Left forelimb (tissue), 1 donor: Measurements from ENCODE around the gene URM1.

Experiments used
- DNase-seq: peaks from one replicate; pipeline ENCODE4 v3.0.0-alpha.2; 2018; ENCODE audit warnings: low spot score

URM1 gene

DNA sequence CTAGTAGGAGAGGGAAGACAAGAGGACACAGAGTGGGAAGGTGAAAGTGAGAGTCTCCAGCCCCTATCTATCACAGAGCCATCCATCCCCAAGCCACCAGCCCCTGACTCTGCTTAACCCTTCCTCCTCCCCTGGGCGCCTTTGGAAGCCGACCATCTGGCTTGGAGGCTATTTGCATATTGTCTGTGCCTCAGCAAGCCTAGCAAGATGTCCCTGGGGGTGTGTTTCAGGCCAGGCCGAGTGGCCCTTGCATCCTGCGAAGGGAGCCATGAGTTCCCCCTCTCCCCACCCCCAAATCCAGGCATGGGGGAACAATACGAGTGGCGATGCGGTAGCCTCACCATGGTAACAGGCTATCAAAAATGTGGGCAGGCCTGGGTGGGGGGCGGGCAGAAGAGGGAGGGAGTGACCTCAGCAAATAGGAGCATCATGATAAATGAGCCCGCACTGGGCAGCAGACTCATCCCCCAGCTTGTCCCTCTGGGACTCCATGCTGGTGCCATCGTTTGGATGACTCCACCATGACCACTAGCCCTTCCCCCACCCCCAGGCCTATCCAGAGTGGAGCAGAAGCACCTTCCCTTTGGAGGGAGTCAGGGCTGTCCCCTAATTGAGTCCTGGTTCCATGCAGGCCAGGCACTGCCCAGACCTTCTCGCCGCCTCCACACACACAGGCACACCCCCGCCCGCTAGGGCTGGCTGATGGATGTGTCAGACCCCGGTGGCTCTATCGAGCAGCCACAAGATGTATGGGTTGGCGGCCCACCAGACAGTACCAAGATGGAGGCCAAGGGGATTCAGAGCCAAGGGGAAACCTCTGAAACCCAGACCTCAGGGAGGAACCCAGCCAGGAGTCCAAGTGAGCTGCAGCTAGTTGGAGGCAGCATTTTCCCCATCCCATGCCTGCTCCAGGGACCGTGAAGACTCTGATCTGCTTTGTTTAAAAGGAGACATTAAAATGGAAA lies 14.6 kb downstream of the URM1 start:
- DNase-seq = no peak

DNA sequence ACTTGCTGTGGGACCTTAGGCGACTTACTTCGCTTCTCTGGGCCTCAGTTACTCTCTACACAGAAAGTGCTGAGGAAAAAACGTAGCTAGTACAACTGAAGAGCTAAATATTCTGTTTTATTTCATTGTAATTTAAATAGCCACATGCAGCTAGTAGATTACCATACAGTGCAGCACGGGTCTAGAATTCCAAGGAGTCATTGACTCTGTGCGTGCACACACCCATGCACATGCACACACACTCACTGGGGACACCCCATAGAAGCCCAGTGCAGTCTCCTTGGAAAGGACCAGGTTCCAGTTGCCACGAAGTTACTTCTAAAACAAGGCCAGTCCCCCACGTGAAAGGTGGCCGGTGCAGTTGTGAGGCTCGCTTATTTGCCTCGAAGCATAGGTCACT lies 17.0 kb downstream of the URM1 start:
- DNase-seq = no peak

DNA sequence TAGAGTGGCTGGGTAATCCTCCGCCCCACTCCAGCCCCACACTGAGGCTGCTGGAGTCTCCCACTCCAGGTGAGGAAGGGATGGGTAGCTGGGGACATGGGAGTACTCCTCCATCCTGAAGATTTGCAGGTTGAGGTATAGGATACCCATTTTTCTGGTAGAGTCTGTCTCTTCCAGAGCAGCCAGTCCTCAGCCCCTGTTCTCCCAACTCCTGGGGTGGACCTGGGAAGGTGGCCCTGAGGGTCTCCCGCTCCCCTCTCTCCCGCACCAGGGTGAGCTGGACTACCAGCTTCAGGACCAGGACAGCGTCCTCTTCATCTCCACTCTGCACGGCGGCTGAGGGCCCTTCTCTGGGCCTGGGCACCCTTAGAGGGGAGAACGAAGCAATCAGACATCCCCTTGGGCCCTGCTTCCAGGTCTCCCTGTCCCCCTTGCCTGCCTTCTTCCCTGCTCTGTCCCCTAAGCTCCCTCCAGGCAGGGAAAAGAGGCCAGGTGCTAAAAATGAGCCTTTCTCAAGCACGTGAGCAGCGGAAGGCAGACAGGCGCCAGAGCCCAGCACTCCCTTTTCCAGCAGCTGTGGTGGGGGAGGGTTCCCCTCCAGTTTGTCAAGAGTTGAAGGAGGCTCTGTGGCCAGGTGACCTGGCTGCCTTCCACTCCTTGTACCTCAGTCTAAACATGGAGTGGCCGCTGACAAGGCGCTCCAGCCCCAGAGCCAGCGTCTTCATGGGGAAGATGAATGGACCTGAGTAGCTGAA lies 18.4 kb downstream of the URM1 start:
- no peak for DNase-seq

DNA sequence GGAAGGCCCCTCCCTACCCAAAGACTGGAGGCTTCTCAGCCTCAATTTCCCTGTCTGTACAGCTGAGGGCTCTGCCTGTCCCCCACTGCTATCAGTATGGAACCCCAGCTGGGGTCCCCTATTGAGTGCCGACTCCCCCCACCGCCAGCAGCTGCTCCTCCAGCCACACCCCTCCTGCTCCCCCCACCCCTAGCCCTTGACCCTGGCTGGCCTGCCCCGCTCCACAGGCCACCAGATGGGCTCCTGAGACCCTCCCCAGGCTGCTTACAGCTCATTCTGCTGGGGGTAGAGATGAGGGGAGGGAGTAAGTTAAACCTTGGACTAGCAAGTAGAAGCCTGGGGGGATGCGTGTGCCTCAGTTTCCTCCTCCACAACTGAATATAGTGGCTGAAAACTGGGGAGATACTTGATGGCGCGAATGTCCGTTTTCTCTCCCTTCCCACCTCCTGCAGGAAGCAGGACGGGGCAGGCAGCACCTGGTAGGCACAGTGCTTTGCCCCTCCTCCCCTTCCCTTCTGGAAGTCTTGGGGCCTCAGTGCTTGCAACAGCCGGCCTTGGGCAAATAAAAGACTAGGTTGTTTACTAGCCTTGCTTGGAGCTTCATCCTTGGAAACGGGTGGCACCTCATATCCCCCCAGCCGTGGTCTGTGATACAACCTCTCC lies 19.1 kb downstream of the URM1 start:
- no peak for DNase-seq

DNA sequence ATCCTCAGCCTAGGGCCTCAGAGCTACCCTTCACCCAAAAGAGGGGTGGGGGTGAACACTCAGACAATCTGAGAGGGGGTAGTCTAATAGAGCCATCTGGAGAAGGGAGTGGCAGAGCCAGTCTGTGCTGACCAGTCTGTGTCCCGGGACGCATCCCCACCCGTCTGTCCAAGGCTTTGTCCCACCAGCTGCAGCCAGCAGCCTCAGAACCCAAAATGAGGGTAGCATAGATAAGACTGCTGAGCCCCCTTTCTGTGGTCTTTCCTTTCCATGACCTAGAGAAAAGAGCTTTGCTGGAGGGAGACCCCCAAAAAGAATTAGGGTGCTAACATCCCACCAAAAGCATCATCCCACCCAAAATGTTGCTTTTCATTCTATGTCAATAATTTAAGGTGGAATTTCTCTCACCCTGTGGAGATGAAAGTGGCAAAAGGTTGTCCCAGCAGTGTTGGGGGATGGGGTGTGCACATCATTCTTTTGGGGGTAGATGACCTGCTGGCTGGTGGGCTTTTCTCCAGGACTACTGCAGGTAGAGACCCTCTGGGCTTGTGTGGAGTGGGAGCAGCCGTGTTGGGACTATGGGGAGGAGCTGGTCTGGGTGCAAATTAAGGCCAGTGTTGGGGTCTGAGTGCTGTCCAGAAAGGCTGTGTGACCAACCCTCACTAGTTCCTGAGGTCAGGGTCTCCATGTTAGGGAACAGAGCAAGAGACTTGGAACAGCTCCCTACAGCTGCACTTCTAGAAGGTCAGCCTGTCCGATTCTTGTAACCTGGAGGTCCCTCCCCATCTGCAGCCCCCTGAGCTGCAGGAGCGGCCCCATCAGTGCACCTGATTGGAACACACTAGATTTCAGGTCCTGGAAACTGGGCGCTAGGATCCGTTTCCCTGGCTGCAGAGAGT lies 19.9 kb downstream of the URM1 start:
- DNase-seq = no peak

DNA sequence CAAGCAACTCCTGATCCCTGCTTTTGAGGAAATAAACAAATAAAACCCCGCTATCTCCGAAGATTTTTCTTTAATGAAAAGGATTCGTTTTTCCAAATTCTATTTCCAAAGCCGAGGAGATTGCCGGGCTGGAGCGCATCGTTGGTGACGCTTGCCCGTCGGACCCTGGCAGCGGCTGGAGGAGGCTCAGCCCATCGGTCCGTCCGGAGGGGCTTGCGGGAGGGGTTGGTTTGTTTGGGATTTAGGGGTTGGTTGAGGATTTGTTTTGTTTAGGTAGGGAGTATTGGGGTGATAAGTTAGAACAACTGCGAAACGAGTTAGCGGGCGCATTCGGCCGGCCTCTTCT lies 20.8 kb downstream of the URM1 start:
- DNase-seq = no peak

DNA sequence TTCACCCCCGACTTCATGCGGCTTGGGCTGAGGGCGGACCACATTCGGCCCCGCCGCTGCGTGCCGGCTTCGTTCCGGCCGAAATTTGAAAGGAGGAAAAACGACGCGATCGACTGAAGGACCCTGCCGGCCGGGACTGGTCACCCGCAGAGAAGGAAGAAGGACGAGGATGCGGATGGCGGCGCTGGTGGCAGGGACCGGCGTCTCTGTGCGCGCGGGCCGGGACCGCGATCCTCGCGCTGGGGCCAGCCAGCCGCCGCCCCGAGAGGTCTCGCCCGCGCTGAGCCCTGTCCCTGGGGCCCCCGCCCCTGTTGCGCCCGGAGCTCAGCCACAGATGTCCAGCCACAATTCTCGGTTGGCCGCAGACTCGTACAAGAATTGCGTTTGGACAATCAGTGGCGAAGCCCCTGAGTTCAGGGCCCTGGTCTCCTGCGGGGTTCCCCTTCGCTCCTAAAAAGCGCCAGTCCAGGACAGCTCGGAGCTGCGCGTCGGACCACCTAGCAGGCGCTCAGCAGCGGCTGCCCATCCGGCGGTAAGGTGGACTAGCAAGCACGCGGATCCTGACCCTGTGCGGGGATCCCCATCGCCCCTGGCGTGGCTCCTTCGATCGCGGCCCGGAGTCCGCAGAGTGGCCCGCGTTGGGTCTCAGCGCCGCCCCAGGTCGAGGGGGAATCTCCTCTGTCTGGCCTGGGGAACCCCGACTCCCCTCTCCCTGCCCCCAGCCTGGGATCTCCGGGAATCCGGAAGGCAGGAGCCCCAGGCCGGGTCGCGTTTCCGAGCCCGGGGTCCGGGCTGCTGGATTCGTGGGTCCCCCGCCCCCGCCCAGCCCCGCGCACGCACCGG lies 21.3 kb downstream of the URM1 start:
- no peak for DNase-seq

DNA sequence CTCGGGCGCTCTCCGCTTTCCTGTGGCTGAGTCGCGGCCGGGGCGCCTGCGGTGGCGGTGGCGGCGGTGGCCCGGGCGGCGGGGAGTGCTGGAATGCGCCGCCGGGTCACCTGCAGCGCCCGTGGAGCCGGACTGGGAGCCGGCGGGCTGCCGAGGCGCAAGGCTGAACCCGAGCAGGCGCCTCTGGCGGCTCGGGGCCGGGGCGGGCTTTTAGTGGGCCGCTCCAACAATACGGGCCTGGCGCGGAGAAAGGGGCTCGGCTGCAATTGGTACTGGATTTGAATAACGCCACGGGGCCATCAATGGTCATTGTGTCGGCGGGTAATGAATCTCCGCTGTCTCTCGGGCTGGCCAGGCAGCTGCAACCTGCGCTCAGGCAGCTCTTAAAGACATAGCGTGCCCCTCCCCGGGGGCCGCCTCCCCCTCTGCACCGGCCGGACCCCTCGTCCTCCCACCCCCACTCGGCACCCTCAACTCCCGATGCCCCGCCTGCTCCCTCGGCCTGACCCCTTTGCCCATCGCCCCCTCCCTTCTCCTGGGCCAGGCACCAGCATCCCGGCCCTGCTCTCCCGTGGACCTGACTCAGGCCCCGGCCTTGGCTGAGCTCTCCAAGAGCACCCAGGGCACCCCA lies 22.1 kb downstream of the URM1 start:
- no peak for DNase-seq

DNA sequence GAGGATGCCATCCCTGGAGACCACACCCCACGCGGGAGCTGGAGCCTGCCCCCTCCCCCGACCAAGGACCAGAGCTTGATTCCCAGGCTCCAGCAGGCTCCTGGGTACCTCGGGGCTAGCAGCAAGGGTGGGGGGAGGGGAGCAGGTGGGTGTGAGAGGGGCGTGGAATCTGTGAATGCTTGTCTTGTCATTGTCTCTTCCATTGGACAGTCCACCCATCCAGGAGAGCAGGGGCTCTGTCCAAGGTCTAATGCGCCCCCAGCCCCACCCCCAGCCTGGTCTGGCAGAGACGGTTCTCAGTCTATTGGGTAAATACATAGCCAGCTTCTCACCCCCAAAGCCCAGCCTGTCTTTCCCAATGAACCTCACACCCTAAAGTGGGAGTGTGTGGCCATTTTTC lies 22.8 kb downstream of the URM1 start:
- DNase-seq = no peak

DNA sequence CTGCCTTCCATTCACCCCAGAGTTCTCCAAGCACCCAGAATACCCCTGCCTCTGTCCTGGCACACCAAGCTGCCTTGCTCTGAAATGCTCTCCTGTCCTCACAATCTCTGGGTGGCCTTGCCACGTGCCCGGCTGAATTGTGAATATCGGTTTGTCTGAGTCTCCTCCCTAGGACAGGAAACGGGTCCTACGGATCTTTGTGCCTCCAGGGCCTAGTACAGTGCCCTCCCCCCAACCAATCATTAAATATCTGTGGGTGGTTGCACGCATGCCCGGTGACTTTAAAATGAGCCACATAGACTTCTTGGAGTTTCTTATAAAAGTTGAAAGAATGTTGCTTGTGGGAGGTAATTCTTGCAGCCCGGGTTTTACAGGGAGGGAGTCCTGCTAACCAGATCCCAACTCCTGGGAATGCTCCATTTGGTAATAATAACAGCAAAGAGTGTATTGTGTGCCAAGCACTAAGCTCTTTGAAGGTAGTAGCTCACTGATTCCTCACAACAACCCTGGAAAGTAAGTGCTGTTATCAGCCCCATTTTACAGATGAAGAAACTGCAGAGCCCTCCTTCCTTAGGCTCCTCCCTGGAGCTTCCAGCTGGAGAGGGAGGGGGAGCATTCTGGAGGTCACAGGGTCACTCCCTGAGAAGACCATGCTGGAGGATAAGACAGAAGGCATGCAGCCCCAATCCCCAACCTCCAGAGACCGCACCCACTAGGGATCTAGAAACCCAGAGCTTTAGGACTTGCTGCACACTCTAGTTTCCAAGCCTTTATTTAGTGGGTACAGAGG lies 23.4 kb downstream of the URM1 start:
- DNase-seq = no peak

DNA sequence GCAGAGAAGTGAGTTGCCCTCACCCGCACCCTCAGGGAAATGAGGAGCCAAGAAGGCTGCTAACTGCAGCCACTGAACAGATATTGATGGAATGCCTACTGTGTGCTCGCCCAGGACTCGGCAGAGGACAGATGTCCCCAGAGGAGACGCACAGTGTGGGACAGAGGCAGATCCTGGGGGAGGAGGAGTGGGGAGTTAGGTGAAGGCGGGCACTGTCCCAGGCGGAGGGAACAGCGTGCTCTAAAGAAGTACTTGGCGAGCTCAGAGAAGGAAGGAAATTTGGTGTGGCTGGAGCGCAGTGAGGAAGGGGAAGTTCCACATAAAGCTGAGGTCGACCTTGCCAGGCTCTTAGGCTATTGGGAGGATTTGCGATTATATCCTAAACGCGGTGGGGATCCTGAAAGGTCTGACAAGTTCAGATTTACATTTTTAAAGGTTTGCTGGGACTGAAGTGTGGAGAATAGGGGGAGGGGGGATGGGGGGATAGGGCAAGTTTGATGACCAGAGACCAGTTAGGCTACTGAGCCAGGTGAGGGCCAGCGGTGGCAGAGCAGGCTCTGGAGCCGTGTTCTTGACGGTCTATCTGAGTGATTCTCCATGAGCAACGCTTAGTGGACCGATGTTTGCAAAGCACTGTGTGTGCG lies 25.9 kb downstream of the URM1 start:
- no peak for DNase-seq

DNA sequence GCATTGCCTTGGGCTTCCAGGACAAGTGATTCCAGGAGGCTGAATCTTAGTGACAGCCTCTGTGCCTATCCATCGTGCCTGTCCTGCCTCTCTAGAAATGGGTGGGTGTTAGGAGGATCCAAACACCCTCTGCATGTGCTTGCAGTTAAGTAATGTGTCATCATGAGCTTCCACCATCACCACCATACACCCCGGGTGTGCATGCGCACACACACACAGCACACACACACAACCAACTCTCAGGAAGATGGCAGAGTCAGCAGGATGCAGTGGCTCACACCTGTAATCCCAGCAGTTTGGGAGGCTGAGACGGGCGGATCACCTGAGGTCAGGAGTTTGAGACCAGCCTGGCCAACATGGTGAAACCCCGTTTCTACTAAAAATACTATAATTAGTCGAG lies 26.7 kb downstream of the URM1 start:
- DNase-seq = no peak

DNA sequence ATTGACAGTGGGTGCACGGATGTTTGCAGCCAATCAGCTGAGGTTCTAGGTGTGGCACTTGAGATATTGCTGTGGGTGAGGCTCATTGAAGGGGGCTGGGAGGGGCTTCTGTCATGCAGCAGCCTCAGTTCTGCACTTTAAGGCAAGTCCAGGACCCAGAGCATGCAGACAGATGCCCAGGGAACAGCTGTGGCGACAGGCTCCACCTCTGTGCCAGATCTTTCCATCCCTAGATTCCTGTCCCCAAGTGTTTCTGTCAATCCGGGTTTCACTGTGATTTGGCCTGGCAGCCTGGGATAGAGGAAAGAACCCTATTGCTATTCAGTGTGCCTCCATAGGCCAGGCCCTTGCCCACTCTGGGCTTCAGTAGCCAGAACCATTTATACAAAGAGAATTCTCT lies 28.7 kb downstream of the URM1 start:
- DNase-seq = no peak

DNA sequence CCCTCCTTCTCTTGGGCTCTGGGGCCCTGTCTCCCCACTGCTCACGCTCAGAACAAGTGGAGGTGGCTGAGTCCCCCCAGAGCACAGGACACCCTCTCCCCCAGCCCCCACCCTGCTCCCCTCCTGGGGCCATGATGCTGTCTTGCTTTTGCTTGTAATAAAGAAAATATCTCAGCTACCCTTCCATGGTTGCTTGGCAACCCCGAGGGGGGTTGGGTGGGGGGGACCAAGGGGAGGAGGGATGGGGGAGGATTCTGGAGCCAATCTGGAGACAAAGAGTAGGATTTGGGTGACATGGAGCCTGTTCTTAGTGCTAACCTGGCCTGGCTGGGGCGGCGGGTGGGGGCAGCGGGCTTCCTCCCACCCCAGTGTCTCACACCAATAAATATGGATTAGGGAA lies 33.4 kb downstream of the URM1 start:
- DNase-seq = no peak

DNA sequence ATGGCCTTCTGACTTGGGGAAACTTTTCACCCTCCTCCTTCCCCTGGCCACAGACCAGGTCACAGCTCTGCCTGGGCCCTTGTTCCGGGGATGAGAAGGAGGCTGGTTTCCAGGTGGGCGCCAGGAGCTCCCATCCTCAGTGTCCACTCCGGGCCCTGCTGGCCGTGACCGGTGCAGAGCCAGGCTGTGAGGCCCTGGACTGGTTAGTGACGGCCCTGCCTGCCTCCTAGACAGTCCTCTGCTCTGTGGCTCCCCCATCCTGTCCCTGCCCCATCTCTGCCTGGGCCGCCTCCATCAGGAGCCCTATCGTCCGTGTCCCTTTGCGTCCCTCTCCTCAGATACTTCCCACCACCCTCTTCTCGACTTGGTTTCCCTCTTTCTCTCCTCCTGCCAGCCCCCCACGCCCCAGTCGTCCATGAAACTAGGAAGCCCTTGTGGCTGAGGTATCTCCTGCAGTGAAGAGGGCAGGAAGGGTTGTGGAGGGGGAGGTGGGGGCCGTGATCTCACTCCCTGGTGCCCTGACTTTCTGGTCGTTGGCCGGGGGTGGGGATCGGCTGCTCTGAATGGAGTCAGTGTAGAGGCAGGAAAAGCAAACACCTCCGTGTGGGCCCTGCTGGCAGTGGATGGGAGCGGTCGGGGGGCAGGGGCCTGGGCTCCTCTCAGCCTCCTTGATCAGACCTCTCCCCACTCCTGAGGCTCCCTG lies 34.1 kb downstream of the URM1 start:
- DNase-seq = no peak

DNA sequence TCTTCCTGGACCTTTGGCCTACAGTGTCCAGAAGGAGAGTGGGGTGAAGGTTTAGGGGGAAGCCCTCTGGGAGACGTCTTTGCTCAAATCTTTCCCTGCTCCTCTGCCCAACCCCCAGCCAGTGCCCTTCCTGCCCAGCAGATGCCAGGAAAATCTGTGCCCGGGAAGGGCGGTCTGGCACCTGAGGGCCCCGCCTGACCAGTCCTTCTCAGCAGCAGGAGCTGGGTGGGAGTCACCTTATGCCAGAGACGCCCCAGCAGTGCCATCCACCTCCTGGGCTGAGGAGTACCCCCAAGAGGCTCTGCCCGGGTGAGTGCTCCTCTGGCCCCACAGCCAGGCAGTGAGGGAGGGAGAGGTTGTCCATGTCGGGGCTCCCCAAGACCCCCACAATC lies 34.6 kb downstream of the URM1 start:
- DNase-seq = no peak

DNA sequence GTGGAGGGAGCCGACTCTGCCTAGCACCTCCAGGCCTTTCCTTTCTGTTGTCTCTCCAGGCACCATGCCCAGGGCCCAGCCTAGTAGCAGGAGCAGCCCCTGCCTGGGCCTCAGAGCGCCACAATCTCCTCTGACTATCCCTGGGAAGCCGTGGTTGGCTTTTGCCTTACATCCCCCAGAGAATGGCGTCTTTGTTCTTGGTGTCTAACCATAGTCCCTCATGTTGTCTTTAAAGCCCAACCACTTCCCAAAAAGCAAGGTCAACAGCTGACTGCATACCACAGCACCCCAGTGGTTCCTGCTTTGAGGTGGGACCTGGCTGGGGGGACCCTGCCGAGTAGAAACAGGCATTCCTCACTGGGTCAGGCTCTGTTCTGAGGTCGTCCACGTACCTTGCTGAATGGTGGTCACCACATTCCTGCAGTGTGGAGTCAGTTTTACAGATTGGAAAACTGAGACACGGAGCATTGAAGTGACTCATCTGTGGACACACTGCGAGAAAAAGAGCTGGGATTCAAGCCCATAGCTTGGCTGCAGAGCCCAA lies 35.7 kb downstream of the URM1 start:
- no peak for DNase-seq

DNA sequence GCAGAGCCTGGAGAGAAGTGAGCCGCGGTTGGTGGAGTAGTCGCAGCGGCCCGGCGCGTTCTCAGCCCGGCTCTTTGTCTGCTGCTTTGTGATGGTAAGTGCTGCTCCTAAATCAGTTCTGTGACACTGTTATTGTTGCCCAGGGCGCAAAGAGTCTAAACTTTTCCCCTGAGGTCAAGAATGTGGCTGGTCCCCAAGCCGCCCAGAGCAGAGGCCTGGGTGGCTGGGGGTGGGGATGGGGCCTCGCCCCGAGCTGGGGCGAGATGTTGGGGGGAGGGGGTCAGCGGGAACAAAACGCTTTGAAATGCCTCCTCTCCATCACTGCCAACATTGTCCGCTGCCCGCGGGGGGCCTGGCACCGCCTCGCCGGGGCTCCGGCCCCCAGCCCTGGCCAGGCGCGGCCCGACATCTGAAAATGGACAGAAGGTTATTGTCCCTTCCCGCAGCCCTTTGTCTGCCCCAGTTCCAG lies 37.8 kb downstream of the URM1 start:
- no peak for DNase-seq
